NCI-H128 (cell line): ENCODE data around the gene CHKA.
"Not testable (repeated sequence)": the region's sequence is repeated elsewhere in the genome, so short reads cannot be mapped to it uniquely, and the experiment has no call there.

ENCODE experiments used
- DNase-seq: peaks from one replicate; lab custom pipeline; 2025; ENCODE audit not compliant: unreplicated experiment; lab: John Stamatoyannopoulos, UW

The CHKA gene

DNA sequence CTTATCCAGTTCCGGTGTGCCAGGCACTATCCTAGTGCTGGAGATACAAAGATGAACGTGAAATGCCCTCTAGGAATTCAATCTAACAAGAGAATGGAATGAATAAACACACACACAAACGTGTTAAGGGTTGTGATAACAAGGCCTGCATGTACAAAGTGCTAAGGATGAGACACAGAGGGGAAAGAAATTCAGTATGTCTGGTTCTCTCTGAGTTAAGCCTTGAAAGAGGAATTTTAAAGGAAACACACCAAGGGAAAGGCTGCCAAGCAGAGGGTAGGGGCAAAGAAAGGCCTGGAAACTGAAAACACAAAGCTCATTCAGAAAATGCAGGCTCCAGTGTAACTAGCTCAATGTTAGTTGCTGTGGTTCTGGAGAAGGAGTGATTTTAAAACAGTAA is 4.2 kb downstream of the CHKA start:
- no peak for DNase-seq

DNA sequence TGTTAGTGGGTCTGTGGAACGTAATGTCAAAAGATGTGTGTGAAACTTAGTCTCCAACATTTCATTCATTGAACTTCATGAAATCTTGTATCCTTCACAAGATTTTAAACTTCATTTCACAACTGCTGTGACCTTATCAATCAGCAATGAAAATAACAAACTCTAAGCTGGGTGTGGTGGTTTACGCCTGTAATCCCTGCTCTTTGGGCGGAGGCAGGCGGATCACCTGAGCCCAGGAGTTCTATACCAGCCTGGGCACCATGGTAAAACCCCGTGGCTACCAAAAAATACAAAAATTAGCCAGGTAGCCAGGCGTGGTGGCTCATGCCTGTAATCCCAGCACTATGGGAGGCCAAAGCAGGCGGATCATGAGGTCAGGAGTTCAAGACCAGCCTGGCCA is 5.1 kb downstream of the CHKA start:
- no peak for DNase-seq

DNA sequence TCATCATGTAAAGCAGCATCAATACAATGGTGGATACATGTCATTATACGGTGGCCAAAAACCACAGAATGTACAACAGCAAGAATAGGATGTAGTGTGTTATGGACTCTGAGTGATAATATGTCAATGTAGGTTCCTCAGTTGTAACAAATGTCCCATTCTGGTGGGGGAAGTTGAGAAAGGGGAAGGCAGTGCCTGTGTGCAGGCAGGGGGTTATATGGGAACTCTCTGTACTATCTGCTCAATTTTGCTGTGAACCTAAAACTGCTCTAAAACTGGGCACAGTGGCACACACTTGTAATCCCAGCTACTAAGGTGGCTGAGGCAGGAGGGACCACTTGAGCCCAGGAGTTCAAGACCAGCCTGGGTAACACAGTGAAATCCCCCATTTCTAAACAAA is 5.9 kb downstream of the CHKA start:
- DNase-seq: no peak

DNA sequence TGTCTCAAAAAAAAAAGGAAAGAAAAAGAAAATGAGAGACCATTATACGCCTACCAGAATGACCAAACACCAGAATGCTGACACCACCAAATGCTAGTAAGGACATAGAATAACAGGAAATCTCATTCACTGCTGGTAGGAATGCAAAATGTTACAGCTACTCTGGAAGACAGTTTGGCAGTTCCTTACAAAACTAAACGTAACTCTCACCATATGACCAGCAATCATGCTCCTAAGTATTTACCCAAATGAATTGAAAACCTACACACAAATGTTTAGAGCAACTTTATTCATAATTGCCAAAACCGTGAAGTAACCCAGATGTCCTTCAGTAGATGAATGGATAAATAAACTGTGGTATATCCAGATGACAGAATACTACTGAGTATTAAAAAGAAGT is 7.2 kb downstream of the CHKA start:
- no peak for DNase-seq

DNA sequence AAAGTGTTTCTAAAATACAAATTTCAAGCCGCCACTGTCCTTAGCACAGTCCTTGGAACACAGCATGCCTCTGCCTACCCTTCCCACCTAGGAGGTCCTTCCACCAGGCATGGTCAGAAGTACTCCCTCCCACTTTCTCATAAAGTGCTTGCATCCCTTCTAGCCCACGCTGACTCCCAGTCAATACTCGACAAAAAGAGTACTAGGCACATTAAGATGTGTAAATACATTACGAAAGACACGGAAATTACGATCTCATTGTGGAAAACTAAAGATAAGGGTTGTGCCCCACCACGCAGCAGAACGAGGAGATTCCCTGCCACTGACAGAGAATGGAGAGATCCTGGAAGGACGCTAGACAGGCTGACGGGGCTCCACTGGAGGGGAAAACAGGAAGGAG is 13.5 kb downstream of the CHKA start:
- DNase-seq: no peak

DNA sequence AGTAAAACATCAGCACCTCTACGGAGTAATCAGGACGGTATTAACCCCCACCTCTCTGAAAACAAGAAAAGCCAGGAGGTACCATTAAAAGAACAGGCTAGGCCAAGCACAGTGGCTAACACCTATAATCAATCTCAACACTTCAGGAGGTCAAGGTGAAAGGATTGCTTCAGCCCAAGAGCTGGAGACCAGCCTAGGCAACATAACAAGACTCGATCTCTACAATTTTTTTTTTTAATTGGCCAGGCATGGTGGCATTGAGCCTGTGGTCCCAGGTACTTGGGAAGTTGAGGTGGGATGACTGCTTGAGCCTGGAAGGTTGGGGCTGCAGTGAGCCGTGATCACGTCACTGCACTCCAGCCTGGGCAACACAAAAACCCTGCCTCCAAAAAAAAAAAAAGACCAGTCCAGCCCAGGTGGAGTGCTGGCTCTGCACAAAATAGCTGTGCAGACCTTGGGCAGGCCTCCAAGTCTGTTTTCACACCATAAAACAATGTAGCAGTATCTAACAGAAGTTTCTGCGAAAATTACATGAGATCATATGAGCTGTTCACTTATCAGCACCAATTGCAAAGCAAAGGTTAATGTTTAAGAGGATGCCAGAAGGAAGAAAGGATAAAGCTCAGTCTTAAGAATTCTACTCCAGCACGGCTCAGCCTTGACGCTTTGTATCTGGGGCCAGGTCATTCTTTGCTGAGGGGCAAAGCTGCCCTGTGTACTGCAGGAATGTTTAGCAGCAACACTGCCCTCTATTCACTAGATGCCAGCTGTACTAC is 14.8 kb downstream of the CHKA start:
- DNase-seq: no peak

DNA sequence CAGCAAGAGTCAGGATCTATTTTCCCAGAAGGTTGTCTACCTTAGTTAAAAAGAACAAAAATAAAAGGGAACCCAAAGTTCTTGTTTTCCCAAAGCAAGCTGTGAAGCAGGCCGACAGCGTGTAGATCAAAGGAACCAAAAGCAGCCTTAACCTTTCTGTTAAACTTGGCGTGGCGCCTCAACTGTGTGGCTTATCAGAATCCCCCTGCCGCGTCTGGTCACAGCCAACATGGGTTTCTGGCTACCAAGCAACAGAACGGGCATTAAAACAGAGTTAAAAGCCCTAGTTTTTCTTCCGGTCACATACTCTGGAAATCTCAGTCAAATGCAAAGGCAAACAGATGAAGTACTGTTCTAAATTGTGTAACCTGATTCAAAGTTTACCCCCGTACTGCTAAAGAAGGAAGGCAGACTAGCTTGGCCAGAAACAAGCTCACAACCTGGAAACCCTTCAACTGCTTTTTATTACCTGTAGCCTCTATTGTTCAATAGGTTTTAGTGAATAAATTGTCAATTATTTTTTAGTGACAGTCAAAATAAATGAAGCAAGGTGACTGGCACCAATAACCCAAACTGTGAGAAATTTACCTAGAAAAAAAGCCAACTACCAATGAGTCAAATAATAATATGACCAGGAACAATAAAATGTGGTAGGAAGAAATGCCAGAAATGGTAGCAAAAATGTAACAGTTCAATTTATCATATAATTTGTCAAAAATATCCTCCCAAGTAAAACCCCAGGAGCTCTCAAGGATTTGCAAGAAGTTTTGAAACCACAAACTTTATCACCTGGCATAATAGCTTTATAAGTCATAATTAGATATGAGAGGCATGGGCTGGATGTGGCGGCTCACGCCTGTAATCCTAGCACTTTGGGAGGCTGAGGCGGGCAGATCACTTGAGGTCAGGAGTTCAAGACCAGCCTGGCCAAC is 21.4 kb downstream of the CHKA start:
- no peak for DNase-seq

DNA sequence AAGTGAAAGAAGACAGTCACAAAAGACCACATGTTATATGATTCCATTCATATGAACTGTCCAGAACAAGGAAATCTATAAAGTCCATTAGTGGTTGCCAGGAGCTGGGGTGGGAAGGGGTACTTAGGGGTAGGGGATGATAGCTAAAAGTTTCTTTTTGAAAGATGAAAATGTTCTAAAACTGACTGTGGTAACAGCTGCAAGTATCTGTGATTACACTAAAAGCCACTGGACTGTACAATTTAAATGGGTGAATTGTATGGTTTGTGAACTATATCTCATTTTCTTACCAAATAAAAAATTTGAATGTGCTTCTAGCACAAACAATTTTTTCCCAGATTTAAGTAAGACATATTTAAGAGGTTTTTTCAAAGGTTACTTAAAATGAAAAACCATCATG is 22.1 kb downstream of the CHKA start:
- no peak for DNase-seq

DNA sequence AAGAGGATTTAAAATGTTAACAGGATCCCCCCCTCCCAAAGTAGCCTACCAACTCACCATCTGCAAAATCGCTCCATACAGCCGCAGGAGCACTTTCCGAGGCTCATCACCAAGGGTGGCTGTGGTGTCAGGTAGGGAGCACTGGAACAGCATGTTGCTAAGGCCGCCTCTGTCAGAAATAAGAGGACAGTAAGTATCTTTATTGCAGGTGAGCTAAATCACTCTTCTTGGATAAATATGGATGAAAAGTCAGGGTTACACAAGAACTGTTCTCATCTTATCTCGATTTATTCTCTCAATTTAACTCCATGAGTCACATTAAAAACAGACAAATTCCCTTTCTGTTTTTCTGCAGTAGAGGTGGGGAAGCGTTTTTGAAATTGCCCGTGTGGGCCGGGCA is 24.2 kb downstream of the CHKA start:
- DNase-seq: no peak

DNA sequence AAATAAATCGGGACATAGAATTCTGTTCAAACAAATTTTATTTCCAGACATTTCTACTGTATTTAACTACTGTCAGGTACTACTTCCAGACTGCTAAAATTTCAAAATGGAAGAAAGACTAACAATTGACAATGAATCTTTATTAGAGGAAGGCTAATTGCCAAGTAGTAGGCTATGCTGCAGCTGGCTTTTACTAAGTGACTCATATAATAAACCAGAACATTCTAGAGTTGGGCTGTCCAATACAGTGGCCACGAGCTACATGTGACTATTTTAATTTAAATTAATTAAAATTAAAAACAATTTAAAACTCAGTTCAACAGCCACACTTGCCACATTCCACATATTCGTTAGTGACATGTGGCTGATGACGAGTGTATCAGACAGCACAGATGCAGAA is 27.6 kb downstream of the CHKA start:
- DNase-seq: no peak

DNA sequence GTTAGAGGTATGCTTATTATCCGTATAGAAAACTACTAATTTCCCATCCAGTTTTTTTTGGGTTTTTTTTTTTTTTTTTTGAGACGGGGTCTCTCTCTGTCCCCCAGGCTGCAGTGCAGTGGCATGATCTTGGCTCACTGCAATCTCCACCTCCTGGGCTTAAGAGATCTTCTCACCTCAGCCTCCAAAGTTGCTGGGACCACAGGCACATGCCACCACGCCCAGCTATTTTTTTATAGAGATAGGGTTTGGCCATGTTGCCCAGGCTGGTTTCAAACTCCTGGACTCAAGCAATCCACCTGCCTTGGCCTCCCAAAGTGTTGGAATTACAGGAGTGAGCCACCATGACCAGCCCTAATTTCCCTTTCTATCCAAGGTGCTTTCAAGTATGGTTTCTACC is 28.2 kb downstream of the CHKA start:
- not testable (repeated sequence) for DNase-seq

DNA sequence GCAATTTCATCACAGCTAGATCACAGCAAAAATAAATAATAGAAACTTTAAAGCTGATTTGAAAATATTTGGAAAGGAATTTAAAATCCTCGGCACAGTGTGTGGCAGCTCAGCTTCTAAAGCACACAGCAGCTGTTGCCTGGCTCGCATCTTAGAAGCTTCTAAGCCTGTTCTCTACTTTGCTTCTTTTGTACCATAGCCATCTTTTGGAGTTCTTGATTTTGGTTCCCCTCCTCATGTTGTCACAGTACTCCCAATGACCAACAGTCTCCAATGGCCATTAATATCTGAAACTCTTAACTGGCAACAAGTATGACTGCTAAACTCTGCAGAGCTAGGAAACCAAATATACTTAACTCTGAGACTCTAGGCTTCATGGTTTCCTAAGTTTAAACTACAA is 28.8 kb downstream of the CHKA start:
- DNase-seq: no peak

DNA sequence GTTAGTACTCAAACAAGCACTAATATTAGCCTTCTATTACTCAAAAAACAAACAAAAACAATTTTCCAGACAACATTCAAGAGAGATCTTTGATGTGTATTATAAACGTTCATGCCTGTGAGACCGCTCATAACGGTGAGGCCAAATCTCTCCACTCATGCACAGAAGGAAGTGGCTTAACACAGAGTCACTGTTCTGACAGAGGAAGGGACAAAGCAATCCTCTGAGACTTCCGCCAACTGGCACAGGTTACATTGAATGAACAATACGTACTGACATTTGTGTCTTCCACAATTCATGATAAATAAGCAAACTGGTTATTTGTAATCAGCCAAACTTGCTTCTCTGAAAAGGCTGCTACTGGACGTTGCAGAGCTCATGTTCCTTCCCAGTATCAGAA is 30.5 kb downstream of the CHKA start:
- DNase-seq: no peak

DNA sequence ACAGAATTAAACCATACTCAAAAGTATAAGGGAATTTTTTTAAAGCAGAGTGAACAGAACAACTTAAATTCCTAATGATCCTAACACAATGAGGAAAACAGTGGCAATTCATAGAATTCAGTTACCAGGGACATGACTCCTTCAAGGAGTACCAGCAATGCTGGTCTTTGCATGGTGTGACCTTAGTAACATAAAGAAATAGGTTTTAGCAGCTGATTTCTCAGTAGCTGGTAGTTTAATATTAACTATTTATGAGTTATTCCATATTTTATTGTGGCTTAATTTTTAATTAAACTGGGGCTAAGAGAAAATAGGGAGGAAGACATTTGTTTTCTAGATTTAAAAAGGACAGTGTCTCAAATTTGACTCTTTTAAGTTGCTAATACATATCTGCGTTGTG is 30.9 kb downstream of the CHKA start:
- no peak for DNase-seq

DNA sequence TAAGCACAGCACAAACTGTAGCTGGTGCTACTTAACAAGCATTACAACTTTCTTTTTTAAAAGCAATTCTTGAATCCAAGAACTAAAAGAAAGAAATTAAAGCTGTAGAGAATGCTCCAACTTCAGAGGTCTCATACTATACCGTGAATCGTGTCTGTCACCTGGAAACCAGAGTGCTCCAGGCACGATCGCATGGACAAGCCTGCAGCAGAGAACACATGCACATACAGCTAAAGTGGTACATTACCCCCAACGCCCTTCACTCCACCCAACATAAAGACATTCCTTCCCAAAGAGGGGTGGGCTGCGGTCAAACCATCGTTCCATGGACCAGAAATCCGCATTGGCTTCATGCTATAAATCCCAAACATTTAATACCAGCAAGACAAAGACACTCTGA is 31.5 kb downstream of the CHKA start:
- no peak for DNase-seq

DNA sequence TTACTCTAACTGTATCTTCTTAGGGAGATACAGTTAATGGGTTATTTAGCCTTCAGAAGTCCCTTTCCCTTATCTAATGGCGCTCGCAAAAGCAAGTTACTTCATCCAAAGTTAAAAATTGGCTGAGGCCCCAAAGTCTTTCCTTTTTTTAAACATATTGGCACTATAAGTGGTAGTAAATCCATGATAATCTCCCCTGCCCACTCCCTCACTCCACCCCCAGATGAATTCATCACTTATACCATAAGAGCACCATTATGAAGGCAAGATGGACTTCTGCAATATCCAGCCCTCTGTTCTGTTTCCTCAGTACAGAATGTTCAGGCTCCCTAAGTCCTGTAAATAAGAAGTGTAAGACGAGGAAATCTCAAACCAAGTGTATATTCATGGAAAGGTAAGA is 37.7 kb downstream of the CHKA start:
- no peak for DNase-seq

DNA sequence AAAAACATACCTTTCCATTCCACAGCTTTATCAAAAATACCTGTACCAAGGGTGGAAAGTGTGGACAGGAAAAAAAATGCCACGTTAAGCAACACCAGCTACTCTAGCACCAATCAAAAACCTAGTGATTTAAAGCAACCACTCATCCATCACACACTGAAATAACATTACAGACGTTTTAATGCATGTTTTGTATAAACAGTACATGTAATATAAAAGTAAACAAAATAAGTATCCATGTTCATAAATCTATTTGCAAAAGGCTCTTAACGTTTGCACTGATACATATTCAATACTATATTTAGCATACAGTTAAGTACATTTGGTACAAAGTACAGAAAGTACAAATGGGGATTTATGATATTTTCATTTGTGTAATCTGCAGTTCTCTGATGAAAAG is 38.7 kb downstream of the CHKA start:
- no peak for DNase-seq

DNA sequence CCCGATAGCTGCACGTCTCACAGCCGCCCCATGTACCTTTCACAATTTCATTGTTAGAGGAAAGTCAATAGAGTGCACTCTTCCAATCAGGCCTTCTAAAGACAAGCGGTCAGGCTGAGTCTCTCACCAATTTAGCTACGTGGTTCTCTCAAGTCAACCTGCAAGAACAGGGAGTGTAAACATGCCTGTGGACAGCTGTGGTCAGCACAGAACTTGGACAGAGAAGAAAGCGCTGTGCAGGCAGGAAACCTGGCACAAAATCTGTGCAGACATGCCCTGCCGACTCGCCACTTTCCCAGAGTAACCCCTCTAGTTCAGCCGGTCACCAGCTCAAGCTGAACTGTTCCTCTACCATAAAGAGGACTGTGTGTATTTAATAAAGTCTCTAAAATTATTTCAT is 39.5 kb downstream of the CHKA start:
- no peak for DNase-seq

DNA sequence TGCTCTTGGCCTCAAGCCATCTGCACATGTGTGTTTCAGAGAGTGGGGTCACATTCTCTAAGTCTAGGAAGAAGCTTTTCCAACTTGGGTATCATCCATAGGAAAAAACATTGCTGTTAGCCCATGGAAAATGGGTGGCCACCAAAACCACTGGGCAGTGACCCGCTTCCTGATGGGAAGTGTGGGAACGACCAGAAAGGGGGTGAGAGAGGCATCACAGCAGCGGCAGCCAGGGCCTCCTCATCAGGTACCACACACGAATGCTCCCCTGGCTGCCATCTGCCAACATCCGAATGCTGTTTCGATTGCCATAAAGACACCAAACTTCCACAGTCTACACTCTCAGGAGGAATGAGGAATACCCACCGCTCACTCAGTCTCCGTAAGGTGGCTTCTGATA is 40.3 kb downstream of the CHKA start:
- DNase-seq: no peak

DNA sequence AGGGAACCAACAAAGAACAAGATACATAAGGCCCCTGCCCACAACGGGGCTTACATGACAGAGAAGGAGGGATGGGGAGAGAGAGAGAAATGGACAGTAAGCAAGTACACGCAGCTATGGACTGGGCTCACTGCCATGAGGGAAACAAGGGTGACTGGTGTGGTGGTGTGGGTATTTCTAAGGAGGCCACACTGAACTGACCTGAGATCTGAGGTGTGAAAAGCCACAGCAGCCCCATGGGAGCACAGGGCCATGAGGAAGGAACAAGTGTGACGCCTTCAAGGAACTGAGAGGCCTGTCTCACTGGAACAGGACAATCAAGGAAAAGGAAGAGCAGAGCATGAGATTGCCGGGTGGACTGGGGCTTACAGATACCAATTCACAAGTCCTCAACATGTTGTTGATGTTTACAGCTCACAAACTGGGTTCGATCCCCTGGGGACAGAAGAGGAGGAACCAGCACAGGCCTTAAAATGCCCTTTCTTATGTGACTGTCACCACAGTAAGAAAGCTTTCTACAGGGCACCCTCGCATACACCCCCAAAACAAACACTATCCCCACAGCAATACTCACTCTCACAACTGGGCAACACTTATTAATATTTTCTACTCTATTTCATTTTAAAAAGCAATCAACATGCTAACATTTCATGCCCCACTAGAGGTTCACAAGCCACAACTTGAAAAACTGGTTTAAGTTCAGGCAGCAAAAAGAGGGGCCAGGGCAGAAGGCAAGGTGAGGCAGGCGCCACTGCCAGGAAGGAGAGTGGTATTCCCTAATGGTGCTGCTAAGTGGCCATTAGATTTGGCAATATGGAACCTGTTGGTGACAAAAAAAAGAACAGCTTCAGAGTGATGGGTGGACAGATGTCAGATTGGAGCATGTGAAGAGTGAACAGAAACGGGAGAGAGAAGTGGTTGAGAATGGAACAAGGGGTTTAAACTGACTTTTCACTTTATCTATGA is 43.3 kb downstream of the CHKA start:
- DNase-seq: no peak

DNA sequence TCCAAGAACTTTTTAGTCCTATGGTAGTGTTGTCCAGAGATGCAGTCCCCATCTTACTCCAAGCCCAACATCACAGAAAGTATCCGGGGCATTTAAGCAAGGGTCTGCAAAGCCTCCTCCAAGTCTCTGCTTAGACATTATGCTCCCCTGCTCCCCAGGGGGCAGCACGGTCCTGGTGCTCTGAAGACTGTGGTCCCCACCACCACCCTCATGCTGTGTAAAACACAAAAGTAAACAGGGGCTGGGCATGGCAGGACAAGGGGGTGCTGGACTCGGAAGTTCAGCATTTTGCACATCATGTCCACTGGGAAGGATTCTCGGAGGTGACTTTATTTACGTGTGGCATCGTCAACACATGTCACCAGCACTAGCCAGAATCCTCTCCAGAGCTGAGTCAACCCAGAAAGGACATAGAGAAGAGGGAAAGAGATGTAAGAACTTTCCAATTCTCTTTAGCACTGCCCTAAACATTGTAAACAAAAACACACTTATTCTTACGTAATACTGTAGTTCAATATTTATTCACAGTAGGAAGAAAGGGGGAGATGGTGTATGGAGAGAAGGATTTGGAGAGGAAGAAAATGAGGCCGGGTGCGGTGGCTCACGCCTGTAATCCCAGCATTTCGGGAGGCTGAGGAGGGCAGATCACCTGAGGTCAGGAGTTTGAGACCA is 44.7 kb downstream of the CHKA start:
- DNase-seq: no peak
